Endodermal cell (in vitro differentiated cells): Measurements from ENCODE around the gene HLA-DRA. TPM values are rescaled to one million over a fixed set of nuclear protein-coding genes. Genes with fewer than 3 reads are reported as not detected.

Experiments used
- DNase-seq: peaks from one replicate; pipeline ENCODE4 v3.0.0-alpha.2; 2017
- H3K27ac ChIP-seq: 2 replicates; pipeline ENCODE4 v1.5.1; 2013; ENCODE audit warnings: mild to moderate bottlenecking, low read depth, low read length, moderate library complexity
- H3K27me3 ChIP-seq: 2 replicates; pipeline ENCODE4 v1.6.1; 2013; ENCODE audit warnings: mild to moderate bottlenecking, low read length, moderate library complexity; ENCODE audit not compliant: insufficient read depth, control insufficient read depth, poor library complexity, severe bottlenecking
- H3K36me3 ChIP-seq: 2 replicates; pipeline ENCODE4 v1.7.0; 2013; ENCODE audit warnings: mild to moderate bottlenecking, low read length, moderate library complexity; ENCODE audit not compliant: control insufficient read depth, insufficient read depth
- H3K4me1 ChIP-seq: one replicate; pipeline ENCODE4 v1.7.0; 2013; ENCODE audit warnings: low read length; ENCODE audit not compliant: control insufficient read depth, insufficient read depth
- H3K4me3 ChIP-seq: 2 replicates; pipeline ENCODE4 v1.5.1; 2013; ENCODE audit warnings: mild to moderate bottlenecking, low read length, moderate library complexity
- H3K9ac ChIP-seq: 2 replicates; pipeline ENCODE4 v1.6.1; 2013; ENCODE audit warnings: mild to moderate bottlenecking, low read length, moderate library complexity; ENCODE audit not compliant: poor library complexity, severe bottlenecking; ENCODE audit errors: extremely low read depth
- H3K9me3 ChIP-seq: 2 replicates; pipeline ENCODE4 v1.6.1; 2013; ENCODE audit warnings: mild to moderate bottlenecking, low read length, moderate library complexity; ENCODE audit not compliant: control insufficient read depth
- H3K27ac Mint-ChIP-seq: 2 replicates; pipeline ENCODE4 v1.8.0; 2020; ENCODE audit warnings: mixed read lengths
- H3K27me3 Mint-ChIP-seq: 2 replicates; pipeline ENCODE4 v1.8.0; 2021; ENCODE audit warnings: mild to moderate bottlenecking, mixed read lengths; ENCODE audit not compliant: insufficient read depth
- H3K36me3 Mint-ChIP-seq: 2 replicates; pipeline ENCODE4 v1.8.0; 2020; ENCODE audit warnings: low read depth, mixed read lengths
- H3K4me1 Mint-ChIP-seq: 2 replicates; pipeline ENCODE4 v1.8.0; 2020; ENCODE audit warnings: mixed read lengths
- H3K4me3 Mint-ChIP-seq: 2 replicates; pipeline ENCODE4 v1.8.0; 2020; ENCODE audit warnings: mild to moderate bottlenecking, moderate library complexity, mixed read lengths
- H3K9me3 Mint-ChIP-seq: 2 replicates; pipeline ENCODE4 v1.8.0; 2020; ENCODE audit warnings: mild to moderate bottlenecking, mixed read lengths
- CTCF ChIP-seq: fragments of 200-600 bp; sonication (generic); conservative IDR thresholded peaks from 2 replicates; pipeline ENCODE4 v1.5.0; 2021; ENCODE audit warnings: antibody characterized with exemption, mild to moderate bottlenecking
- whole genome bisulfite sequencing, 2 experiments: methylation state at CpG; one replicate each; pipeline versions ENCODE4 v1.1.5 to v1.1.7; 2013; ENCODE audit warnings: missing lambda C conversion rate in 2 of 2, mixed read lengths in 1 of 2; ENCODE audit not compliant: insufficient coverage in 1 of 2, insufficient read length in 1 of 2; 5-methylcytosine and 5-hydroxymethylcytosine counted together
- total RNA-seq, 2 donors: library from RNA; stranded (reverse); fragmentation: NEBNext Ultra II Directional in 1 of 2; extraction: Animal tissue kit (Norgen Biotek cat#: 25700) in 1 of 2; gene quantifications; 2 replicates in 1 of 2; 3 replicates in 1 of 2; pipeline ENCODE4 v1.2.1, GENCODE V29; 2021

The HLA-DRA gene
- total RNA-seq, 2 donors from 2014 or later = 0.27 TPM; not detected in 1

GRCh38 chr6:32475392-32476206 lies 35.9 kb downstream of the HLA-DRA start:
- WGBS, 2 experiments = 81 to 82% methylated on average over 13 of the region's 13 CpGs
- Histone ChIP-seq H3K36me3 (no peaks in the 10 kb centered on the region), H3K27ac (no peak overlapping the region), H3K9ac (no peak overlapping the region), H3K27me3 (no peaks in the 10 kb centered on the region), H3K4me3 (no peak overlapping the region), H3K9me3 (peaks cover 28% of the 10 kb centered on the region), H3K4me1 (no peaks in the 10 kb centered on the region)
- Mint-ChIP-seq H3K27me3 (peaks cover 14% of the 10 kb centered on the region), H3K4me3 (no peak overlapping the region), H3K4me1 (peaks cover 4% of the 10 kb centered on the region), H3K27ac (no peak overlapping the region), H3K36me3 (no peaks in the 10 kb centered on the region), H3K9me3 (peaks cover 26% of the 10 kb centered on the region)
- no peak for TF ChIP-seq CTCF
- no peak for DNase-seq

- DNase-seq = no peak
These were observed 44.4 kb downstream of the HLA-DRA start for GRCh38 chr6:32483968-32484613.

GRCh38 chr6:32484614-32484998 lies 44.9 kb downstream of the HLA-DRA start:
- no peaks in the 10 kb centered on the region for H3K4me1 Mint-ChIP-seq
- no peaks in the 10 kb centered on the region for H3K27me3 ChIP-seq
- no peaks in the 10 kb centered on the region for H3K9me3 Mint-ChIP-seq
- H3K4me3 Mint-ChIP-seq = no peak overlapping the region
- H3K4me3 ChIP-seq = no peak overlapping the region
- H3K27ac Mint-ChIP-seq = no peak overlapping the region
- H3K27me3 Mint-ChIP-seq = peaks cover 4% of the 10 kb centered on the region
- TF ChIP-seq CTCF = no peak
- H3K36me3 ChIP-seq = no peaks in the 10 kb centered on the region
- no peaks in the 10 kb centered on the region for H3K9me3 ChIP-seq
- H3K9ac ChIP-seq = no peak overlapping the region
- DNase-seq = no peak
- H3K27ac ChIP-seq = no peak overlapping the region
- 59 to 80% methylated on average over 1 to 4 of the region's 4 CpGs for WGBS, 2 experiments
- no peaks in the 10 kb centered on the region for H3K36me3 Mint-ChIP-seq
- H3K4me1 ChIP-seq = no peaks in the 10 kb centered on the region

More at GRCh38 chr6:32483968-32484613, 44.4 kb downstream of the HLA-DRA start:
- Histone ChIP-seq H3K36me3 (no peaks in the 10 kb centered on the region), H3K4me1 (no peaks in the 10 kb centered on the region), H3K27me3 (no peaks in the 10 kb centered on the region), H3K27ac (no peak overlapping the region), H3K4me3 (no peak overlapping the region), H3K9ac (no peak overlapping the region), H3K9me3 (peaks cover 5% of the 10 kb centered on the region)
- Mint-ChIP-seq H3K4me1 (no peaks in the 10 kb centered on the region), H3K27me3 (peaks cover 9% of the 10 kb centered on the region), H3K36me3 (no peaks in the 10 kb centered on the region), H3K9me3 (peaks cover 5% of the 10 kb centered on the region), H3K4me3 (no peak overlapping the region), H3K27ac (no peak overlapping the region)
- WGBS, 2 experiments = 76 to 90% methylated on average over 15 to 26 of the region's 26 CpGs
- TF ChIP-seq CTCF = no peak
